Astrocyte of the hippocampus (primary cell): Measurements from ENCODE around the gene PPL.

Experiments used
- DNase-seq: peaks from one replicate; pipeline ENCODE4 v3.0.0; 2011; ENCODE audit warnings: low read depth, low spot score

PPL gene

DNA sequence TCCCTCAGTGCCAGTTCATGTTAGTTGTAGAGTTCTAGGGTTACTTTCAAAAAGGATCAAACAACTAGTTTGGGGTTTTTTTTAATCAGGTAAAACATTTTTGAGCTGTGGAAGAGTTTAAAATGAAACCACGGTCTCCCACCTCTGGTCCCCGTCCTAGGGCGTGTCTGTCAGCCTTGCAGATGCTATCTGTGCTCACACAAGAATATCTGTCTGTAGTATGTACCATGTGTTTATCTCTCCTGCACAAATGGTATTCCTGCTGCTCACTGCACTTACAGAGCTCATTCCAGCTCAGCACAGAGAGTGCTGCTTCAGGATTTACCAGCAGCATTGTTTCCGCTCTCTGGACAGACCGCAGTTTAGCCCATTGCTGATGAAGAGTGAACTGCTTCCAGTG is 50.8 kb downstream of the PPL start:
- no peak for DNase-seq

GRCh38 chr16:4884972-4885874 is 51.7 kb downstream of the PPL start:
- no peak for DNase-seq

- DNase-seq: no peak
These were observed 52.7 kb downstream of the PPL start for GRCh38 chr16:4884209-4884608.

GRCh38 chr16:4883501-4883900 is 53.4 kb downstream of the PPL start:
- DNase-seq: no peak

DNA sequence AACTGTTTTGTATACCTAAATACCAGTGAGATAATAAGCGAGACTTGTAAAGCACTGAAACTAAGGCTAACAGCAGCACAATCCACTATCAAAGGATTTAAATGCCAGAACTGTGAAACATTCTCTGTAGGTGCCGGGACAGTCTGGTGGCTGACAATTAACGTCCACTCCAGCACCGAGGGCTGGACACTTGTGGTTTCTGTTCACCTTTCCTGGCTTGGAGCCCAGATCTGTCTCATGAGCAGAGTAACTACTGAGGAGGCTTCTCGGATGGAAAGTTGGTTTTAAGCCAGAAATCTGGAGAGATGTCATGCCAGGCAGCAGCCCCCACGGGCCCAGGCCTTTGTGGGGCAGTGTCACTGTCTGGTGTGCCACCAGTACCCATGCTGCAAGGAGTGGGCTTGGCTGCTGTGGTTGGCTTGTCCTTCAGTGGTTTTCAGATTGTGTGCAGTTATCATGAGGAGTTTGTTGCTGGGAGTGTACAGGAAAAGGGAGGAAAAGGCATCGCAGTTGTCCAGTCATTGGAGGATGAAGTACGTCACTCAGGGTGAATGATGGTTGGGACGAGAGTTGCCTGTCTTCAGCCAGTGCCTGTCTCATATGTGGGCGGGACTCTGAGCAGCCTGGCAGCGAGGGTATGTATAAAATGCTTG is 54.2 kb downstream of the PPL start:
- peak; percentile 93 for DNase-seq

DNA sequence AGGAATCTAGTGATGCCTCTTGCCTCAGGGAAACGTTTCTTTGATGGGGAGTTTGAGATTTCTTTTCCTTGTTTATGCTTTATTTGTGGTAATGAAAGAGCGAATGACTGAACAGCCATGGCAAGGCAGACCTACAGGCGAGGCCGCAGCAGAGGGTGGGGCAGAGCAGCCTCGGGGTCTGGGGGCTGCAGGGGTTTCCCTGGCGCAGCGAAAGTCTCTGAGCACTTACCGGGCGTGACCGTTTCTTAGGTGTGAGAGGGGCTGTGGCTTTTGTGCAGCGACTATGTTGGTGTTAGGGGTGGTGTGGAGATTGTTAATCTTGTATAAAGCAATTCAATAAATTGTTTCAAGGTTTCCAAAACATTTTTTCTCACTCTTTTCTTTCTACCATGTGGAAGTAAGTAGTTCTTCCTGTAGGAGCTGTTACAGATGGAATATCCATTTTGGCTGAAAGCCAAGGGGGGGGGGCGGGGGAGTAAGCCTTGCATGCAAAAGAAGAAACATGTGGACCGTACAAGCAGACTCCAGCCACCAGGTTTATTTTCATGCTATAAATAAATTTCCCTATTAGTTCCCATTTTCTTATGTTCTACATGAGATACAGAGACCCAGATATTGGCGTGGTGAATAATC is 54.8 kb downstream of the PPL start:
- DNase-seq: peak; percentile 84

DNA sequence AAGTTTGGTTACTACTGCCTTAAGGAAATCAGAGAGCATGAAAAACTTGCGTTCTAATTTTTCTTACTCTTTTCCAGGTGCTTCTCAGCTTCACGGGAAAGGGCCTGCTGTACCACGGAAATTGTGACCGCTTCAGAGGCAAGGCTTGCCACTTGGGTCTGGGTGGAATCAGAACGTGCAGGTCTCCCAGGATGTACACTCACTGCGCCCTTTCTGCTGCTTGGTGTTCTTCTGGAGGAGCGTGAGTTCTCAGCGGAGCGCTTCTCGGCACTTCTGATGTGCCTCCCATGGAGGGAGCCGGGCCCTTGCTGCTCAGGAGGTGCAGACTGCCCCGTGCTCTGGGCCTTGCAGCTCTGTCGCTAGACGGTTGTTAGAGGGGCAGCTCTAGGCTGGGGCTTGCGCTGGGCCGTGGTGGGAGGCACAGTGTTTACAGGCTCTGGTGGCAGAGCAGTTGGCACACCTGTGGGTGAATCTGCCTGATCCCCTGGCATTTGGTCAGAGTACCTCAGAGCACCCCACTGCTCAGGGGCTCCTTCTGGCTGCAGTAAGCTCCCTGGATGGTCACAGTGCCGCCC is 56.9 kb downstream of the PPL start:
- DNase-seq: no peak

GRCh38 chr16:4879049-4879448 is 57.9 kb downstream of the PPL start:
- DNase-seq: no peak

DNA sequence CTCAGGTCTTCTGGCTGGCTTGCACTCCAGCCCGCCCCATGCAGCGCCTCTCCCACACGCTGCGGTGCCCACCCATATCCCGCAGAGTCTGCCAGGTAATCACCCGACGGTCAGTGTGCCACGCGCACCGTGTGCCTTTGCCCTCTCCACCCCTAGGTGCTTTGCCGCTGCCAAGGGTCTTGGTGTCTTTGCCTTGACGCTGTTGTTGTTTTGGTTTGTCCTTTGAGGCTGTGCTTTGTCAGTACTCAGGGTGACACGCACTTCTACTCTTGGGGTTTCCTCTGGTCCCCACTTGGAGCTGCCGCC is 59.6 kb downstream of the PPL start:
- DNase-seq: no peak

- no peak for DNase-seq
These were observed 60.1 kb downstream of the PPL start for GRCh38 chr16:4876646-4877379.

GRCh38 chr16:4874666-4875065 is 62.3 kb downstream of the PPL start:
- DNase-seq: no peak

GRCh38 chr16:4873091-4873490 is 63.9 kb downstream of the PPL start:
- DNase-seq: no peak

- no peak for DNase-seq
These were observed 65.9 kb downstream of the PPL start for GRCh38 chr16:4871071-4871470.

DNA sequence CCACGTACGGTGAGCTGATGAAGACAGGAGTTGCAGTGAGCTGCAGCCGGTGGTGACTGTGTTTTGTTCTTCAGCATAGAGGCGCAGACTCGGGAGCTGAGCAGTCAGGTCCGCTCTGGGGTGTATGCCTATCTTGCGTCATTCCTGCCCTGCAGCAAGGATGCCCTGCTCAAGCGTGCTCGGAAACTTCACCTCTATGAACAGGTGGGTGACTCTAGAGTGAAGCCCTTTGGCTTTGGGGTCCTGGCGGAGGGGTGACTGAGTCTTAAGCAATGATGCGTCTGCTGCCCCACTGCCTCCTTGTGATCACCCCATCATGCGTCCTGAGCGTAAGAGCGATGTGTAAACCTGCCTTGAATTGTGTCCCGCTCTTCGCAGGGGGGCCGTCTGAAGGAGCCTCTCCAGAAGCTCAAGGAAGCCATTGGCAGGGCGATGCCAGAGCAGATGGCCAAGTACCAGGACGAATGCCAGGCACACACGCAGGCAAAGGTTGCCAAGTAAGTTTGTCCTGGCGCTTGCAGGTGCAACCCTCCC is 66.7 kb downstream of the PPL start:
- DNase-seq: no peak

DNA sequence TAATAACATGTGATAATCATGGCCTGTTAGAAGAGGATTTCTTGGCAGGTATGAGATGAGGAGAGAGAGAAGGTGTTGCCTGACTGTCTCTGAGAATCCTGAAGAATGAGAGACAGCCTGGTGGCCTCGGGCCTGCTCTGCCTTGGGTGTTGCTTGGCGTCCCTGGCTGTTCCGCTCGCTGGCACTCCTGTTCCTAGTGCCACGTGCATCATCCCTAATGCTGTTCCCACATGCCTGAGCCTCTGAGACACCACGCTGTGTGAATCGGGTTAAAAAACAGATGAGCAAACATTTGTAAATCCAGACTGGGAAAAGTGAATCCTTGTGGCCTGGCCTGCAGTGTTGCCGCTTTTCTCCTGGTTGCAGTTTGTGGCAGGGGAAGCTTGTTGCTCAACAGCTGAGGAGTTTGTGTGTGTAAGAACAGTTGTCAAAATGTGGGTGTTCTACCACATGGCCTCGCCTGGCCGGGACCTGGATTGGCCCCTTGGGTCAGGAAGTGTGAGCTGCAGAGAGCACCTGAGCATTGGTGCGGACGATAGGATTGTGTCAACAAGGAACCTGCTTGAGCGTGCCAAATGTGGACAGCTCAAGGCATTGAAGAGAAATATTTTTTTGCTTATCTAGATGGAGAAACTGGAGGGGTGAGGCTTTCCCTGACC is 67.7 kb downstream of the PPL start:
- no peak for DNase-seq

DNA sequence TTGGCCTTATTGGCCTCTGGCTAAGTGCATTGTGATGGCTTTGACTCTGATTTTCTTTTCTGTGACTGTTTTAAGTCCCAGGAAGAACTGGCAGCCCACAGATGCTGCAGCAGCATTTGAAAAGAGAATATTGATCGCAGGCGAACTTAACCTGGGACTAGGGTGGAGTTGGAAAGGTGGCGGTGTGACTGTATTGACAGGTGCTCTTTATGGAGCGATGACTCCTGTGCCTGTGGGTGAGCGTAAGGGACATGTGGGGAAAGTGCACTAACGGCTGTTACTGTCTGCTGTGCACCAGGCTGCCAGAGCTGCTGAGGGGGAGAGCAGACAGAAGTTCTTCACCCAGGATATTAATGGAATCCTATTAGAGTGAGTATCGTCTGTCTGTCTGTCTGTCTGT is 68.4 kb downstream of the PPL start:
- DNase-seq: no peak

DNA sequence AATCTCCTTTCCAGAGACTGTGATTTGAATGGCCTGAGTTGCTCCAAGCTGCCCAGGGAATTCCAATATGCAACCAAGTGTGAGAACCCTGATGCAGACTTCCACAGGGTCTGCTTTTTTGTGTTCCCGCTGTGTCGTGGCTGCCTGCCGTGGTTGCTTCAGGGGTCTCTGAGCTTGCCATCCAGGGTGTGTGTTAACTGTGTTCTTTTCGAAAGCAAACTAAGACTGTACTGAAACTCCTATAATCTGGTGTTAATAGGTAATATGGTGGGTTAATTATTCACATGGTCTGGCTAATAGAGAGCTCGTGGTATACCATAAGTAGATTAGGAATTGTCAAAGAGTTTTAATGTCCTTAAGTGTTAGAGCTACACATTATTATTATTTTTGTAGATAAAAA is 68.9 kb downstream of the PPL start:
- DNase-seq: no peak

GRCh38 chr16:4866586-4866985 is 70.4 kb downstream of the PPL start:
- no peak for DNase-seq

- DNase-seq: no peak
These were observed 71.6 kb downstream of the PPL start for GRCh38 chr16:4865231-4865860.

DNA sequence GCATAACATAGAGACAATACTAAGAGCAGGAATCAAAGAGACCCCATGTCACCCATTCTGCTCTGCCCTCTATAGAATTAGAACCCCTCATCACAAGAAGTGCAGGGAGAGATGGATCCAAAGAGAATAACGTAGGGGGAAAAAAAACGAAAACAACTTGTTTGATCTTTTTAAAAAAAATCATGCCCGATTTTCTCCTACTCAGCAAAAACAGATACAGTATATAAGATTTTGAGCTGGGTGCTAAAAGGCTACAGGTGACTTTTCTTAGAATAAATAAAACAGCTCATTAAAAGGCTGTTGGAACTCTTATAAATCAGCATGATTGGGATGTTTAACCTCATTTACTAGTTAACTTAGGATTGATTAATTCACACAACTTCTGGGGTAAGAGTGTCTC is 72.2 kb downstream of the PPL start:
- DNase-seq: no peak

GRCh38 chr16:4862639-4863038 is 74.3 kb downstream of the PPL start:
- DNase-seq: no peak
